HG03135 (cell line): Measurements from ENCODE around the gene RGCC.
"Not testable (repeated sequence)": the region's sequence is repeated elsewhere in the genome, so short reads cannot be mapped to it uniquely, and the experiment has no call there.

ENCODE experiments used
- ATAC-seq: cut with Tn5 transposase; IDR thresholded peaks from one replicate; pipeline ENCODE4 v1.9.1; 2021; ENCODE audit warnings: mild to moderate bottlenecking, moderate library complexity; ENCODE audit not compliant: unreplicated experiment

RGCC gene, protein sequence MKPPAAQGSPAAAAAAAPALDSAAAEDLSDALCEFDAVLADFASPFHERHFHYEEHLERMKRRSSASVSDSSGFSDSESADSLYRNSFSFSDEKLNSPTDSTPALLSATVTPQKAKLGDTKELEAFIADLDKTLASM

DNA sequence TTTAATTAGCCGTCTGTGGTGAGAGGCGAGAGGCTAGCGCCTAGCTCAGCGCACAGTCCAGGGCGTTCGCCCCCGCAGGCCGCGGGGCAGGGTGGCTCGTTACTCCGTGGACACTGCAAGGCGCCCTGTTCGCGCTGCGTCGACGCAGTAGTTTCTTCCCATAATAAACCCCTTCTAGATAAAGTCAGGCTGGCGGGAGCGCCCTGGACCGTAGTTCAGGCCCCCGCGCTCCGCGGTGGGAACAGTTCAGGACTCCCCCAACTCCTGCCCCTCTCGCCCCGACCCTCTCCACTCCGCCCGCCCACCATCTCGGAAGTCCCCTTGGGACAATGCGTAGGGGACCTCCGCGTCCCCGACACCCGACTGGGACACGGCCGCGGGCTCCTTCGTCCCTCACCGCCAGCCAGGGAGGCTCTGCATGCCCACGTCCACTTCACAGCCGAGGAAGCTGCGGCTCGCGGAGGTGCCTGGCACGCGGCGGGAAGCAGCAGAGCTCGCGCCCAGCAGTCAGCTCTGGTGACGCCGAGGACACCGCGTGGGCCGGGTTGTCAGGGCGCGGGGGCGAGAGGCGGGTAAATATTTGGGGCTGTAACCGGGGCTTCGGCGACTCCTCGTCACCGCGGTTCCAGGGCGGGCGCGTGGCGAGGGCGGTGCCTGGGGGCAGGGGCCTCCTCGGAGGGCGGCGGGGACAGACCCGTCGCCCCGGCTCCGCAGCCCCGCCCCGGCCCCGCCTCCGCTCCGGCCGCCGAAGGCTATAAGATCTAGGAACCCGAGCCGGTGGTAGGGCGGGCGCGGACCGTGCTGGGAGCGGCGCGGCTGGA is at the start of gene RGCC:
Gene RGCC (plus strand): TSS at position 783 of the 821 bp plus-strand sequence. CDS start 158 bp downstream, outside the sequence.
- ATAC-seq, result peak; percentile 62

DNA sequence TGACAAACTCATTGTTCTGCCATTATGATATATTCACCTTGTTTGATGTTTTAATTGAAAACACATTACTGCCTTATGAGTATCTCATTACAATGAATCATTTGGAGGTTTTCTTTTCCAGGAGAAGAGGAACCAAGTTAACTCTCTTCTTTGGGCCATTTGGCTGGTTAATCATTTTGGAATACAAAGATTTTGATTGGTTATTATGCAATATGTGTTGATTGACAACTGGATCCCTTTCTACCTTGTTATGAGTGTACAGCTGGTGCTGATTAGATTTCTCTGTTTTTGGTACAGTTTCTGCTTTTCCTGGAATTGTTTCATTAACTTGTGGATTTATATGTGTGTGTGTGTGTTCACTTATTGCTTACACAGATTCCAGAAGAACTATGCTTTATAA is 49.2 kb upstream of the RGCC start:
- no peak for ATAC-seq

DNA sequence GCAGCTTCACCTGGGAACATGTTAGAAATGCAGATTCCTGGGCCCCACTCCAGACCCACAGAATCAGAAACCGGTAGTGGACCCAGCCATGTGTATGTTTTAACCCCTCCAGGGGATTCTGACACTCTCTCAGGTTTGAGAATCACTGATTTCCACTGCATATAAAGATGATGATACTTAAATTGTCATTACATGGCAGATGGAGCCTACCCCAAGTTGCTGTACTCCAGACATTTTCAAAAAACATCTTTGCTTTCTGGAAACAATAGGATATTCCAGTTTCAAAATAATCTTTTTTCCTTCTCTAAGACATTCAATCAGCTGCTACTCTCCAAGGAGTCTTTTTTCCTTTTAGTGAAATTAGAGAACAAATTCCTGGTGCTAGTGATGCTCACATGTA is 48.6 kb upstream of the RGCC start:
- no peak for ATAC-seq

DNA sequence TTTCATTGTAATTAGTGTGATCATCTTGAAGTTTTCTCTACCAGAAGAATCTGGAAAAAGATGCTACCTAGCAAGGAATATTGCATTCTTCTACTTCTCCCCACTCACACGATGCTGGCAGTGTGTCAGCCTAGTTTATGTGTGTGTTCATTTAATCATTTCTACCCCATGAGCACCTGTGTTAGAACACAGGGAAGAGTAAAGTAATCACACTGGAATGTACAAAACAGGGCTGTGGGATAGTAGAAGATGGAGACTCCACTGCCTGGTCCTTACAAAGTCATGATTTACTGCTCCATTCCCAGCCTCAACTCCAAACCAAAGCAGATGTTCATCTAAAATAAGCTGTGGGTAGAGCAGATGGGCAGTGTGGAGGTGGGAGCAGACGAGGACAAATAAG is 47.7 kb upstream of the RGCC start:
- ATAC-seq, result no peak

DNA sequence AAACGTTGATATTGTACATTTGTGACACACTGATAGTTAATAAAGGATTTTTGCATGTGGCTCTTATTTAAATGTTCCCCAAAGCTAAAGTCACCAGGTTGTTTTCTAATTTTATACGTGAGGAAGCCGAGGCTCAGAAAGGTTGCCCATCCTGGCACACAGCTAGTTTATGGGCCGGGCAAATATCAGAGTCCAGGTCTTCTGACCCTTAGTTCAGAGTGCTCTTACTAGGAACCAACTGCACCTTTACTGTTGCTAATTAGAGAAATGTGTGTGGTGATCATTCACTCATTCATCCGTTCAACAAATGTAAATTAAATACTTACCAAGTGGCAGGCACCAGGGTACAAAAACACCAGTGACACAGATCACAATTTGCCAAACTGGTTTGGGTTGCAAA is 46.3 kb upstream of the RGCC start:
- ATAC-seq, result no peak

DNA sequence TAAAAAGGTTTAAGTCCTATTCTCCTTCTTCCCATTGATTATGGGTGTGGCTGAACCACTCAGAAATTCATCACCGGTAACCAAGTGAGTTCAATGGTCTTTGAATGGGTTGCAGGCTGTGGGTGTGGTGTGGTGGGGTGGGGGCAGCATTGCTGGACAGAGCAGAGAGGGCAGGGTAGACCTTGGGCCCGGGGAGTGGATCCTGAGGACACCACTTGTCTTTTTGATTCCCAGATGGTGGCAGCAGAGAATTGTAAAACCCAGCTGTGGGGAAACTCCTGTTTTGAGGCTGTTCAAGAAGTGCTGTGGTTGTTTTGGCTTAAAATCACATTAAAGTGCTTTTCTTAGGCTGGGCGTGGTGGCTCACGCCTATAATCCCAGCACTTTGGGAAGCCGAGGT is 45.8 kb upstream of the RGCC start:
- no peak for ATAC-seq

DNA sequence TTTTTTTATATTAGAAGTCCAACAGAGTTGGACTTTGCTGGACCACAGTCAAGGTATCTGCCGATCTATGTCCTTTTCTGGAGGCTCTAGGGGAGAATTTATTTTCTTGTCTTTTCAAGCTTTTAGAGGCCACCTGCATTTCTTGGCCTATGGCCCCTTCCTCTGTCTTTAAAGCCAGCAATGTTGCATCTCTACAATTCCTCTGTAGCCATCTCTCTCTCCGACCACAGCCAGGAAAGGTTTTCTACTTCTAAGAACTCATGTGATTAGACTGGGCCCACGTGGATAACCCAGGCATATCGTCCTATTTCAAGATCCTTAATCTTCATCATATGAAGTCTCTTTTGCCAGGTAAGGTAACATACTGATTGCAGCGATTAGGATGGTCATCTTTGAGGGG is 43.5 kb upstream of the RGCC start:
- ATAC-seq, result no peak

DNA sequence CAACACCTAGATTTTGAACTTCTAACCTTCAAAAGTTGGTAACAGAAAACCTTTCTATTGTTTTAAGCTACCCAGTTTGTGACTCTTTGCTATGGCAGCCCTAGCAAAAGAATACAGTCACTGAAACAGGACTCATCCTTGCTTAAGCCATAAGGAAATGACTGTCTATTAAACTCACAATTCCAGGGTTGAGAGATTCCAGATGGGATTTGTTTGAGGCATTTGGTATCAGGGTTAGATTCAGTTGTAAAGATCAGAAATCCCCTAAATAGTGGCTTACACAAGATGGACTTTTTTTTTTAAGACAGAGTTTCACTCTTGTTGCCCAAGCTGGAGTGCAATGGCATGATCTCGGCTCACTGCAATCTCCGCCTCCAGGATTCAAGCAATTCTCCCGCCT is 41.1 kb upstream of the RGCC start:
- no peak for ATAC-seq

DNA sequence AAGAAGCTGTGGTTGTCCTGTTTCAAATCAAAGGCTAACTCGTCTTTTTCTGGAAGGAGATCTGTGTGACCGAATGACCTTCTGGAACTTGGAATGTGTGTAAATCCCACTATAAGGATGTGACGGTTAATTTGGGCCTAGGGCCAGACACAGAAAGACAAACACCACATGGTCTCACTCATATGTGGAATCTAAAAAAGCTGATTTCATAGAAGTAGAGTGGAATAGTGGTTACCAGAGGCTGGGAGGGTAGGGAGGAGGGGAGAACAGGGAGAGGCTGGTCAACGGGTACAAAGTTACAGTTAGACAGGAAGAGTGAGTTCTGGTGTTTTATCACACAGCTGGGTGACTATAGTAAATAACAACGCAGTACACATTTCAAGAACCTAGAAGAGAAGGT is 39.3 kb upstream of the RGCC start:
- ATAC-seq, result no peak

DNA sequence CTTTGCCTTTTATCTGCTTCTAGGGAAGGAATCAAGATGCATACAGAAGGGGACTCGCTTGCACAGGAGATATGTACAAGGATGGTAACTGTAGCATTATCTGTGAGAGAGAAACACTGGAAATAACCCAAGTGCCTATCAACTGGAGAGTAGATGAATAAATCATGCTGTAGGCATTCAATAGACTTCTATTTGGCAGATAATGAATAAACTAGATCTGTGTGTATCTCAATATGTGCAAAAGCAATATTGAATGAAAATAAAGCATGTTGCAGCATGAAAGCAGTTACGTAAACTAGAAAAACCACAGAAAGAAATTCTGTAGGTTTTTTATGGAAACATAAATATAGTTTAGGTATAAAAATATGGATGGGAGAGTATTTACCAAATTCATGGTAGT is 38.6 kb upstream of the RGCC start:
- no peak for ATAC-seq

DNA sequence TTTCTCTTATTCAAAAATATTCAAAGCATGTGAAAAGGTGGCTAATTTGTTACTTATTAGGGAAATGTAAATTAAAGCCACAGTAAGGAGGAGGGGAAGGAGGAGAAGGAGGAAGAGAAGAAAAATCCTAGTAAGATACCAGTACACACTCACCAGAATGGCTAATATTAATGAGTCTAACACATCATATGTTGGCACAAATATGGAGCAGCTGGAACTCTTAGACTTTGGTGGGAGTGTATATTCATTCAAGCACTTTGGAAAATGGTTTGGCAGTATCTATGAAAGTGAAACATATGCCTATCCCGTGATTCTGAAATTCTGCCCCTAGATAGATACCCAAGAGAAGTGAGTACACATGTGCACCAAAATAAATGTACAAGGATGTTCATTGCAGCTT is 38.1 kb upstream of the RGCC start:
- no peak for ATAC-seq

DNA sequence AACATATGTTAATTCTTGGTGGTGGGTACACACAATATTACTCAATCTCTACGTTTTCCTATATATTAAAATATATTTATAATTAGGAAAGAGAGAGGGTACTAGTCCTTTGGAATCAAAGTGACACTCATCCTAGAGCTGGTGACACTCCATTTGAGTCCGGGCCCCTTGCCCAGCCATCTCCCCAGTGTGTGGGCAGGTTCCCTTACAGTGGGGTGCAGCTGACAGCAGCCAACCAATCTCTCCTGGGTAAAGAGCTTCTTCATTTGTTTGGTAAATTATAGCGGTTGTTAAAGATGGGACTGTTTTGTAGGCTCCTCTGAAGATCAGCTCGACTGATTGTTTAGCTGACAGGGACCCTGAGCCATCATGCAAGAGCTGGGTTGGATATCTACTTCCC is 37.2 kb upstream of the RGCC start:
- ATAC-seq, result no peak

DNA sequence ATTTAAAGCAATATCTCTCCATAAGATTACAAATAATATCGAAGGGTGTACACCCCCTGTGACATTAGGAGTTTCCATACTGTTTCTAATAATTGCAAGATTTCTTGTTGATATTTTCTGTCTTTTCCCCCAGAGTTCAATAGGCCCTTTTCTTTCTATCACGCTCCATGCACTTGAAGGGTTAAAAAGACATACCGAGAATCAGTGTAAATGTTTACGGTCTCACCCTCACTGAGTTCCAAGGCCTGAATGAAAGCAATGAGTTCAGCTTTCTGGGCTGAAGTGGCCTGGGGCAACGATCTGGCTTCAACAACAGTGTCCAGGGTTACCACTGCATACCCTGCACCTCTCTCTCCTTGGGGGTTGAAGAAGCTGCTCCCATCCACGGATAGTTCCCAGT is 36.0 kb upstream of the RGCC start:
- not testable (repeated sequence) for ATAC-seq

DNA sequence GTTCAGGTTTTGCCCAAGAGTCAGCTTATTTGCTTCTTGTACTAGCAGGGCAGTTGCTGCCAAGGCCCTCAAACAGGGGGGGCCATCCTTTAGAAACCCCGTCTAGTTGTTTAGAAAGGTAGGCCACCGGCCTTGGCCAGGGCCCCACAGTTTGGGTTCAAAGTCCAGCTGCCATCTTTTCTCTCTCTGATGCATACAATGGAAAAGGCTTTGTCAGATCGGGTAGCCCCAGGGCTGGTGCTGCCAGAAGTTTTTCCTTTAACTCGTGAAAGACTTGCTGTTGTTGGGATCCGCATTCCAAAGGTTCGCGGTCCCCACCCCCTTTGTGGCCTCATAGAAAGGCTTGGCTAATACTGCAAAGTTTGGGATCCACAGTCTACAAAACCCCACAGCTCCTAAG is 35.4 kb upstream of the RGCC start:
- ATAC-seq, result not testable (repeated sequence)

DNA sequence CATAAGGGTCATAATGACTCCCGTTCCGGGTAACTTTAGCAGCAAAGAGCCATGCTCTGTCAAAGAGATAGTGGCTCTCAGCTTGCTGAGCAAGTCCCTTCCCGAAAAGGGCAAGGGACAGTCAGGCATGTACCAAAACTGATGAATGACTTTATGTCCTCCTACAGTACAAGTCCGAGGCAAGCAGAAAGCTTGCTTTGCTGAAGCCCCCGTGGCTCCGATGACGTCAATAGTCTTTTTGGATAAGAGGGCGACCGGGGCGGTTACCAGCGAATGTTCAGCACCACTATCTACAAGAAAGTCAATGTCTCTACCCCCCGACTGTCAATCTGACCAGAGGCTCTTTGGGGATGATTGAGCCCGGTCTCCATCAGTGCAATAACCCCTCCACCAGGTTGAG is 34.1 kb upstream of the RGCC start:
- ATAC-seq, result not testable (repeated sequence)

DNA sequence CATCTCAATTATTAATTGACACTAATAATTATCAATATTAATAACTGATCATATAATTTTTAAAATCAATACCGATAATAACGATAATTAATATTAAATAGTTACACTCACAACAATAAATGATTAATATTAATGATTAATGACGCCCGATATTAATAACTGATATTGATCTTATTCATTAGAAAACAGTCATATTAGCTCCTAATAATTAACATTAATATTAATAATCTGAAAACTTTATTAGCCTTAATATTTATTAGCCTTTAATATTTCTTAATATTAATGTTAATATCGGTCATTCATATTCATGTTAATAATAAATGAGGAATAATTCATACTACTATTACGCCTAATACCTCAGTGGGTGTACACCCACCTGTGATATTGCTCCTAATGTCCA is 32.7 kb upstream of the RGCC start:
- not testable (repeated sequence) for ATAC-seq

DNA sequence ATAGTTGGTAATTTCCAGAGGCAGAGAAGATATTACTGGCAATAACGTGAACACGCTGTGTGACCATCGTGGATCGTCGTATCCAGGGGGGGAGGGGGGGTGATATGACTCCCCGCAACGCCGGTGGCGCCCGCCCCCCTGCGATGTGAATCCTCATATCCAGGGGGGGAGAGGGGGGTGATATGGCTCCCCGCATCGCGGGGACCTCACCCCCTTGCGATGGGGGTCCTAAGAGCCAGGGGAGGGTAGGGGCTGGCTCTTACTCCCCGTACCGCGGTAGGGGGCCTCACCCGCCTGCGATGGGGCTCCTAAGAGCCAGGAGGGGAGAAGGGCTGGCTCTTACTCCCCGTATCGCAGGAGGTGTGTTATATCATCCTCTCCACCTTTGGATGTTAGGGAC is 31.3 kb upstream of the RGCC start:
- ATAC-seq, result no peak

DNA sequence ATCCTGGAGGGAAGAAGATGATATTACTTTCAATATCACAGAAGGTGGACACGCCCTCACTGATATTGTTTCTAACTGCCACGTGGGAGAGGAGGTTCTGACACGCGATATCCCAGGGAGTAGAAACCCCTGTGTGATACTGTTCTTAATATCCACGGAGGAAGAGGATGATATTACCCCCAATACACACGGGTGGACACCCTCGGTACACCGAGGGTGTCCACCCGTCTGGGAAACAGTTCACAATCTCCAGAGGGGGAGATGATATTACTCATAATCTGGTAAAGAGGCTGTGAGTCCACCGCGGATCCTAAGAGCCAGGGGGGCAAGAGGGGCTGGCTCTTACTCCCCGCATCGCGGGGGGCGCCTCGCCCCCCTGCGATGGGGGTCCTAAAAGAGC is 29.7 kb upstream of the RGCC start:
- ATAC-seq, result no peak

DNA sequence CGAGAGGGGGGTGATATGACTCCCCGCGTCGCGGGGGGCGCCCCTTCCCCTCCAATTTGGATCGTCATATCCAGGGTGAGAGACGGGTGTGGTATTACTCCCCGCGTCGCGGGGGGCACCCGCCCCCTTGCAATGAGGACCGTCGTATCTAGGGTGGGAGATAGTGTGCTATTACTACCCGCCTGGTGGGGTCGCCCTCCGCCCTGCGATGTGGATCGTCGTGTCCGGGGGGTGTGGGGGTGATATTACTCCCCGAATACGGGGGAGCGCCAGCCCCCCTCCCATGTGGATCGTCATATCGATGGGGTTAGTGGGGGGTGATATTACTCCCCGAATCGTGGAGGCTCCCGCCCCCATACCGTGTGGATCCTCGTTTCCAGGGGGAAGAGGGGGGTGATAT is 29.2 kb upstream of the RGCC start:
- ATAC-seq, result no peak

DNA sequence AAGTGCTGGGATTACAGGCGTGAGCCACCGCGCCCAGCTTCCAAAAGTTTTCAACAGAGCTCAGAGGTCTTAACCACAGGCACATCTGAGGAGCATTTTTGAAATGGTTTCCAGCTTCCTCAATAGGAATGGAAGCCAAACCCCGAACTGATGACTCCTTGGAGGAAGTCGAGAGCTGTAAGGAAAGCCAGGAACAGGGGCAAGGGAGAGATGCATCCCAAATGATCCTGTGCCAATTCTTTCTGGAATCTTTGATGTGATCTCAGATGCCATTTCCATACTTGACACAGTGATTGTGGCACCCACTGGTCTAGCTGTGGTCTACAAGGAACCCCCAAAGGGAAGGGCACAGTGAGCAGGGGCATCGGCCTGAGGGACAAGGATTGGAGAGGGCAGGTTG is 23.3 kb upstream of the RGCC start:
- not testable (repeated sequence) for ATAC-seq

DNA sequence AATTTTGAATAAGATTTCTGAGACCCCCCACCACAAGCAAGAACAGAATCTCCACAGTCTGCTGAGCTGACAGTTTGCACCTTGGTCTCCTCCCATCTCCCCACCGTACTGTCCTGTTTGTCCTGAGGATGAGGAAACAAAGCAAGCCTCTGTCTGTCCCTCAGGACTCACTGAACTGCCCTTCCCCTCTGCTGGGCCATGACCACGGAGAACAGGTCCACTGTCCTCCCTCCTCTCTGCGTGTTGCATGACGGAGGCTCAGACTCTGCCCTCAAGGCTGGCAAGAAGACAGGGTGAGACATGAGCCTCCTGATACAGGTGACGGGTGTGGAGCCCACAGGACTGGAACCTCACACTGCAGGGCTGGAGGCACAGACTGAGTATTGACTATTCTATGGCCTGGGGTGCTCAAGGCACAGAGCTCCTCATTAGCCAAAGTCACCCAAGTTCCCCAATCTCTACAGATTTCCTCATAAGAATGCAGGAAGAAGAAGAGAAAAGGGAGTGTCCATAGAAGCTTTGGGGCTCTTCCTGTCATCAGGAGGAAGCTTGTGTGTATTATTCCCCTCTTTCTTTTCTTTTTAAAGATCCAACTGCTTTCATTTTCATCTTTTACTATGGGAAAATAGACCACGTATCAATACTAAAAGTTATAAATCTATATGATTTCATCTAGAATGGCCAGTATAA is 22.4 kb upstream of the RGCC start:
- no peak for ATAC-seq

DNA sequence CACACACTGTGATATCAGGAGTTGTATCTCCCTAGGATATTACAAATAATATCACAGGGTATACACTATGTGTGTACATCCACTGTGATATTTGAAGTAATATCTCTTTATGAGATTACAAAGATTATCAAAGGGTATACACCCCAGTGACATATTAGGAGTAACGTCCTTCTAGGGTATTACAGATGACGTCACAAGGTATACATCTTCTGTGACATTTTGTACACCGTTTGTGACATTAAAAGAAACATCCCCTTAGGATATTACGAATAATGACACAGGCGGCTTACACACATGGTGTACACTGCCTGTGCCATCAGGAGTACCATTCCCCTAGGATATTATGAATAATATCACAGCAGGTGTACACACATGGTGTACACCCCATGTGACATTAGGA is 13.4 kb upstream of the RGCC start:
- no peak for ATAC-seq
